Measurements from ENCODE around the gene MPP3.
"Not testable (repeated sequence)": the region's sequence is repeated elsewhere in the genome, so short reads cannot be mapped to it uniquely, and the experiment has no call there.

The MPP3 gene

GRCh38 chr17:43801844-43802243 is 31.1 kb downstream of the MPP3 start:
- DNase-seq = no peak

- no peak for DNase-seq
Observed at GRCh38 chr17:43800736-43801135, 32.2 kb downstream of the MPP3 start.

GRCh38 chr17:43799047-43799446 is 33.9 kb downstream of the MPP3 start:
- no peak for DNase-seq

GRCh38 chr17:43798024-43798423 is 34.9 kb downstream of the MPP3 start:
- DNase-seq = not testable (repeated sequence)

- DNase-seq = not testable (repeated sequence)
Observed at GRCh38 chr17:43792668-43793067, 40.3 kb downstream of the MPP3 start.

- DNase-seq = no peak
Observed at GRCh38 chr17:43791589-43791988, 41.4 kb downstream of the MPP3 start.

GRCh38 chr17:43790311-43790940 is 42.5 kb downstream of the MPP3 start:
- DNase-seq = no peak

- DNase-seq = no peak
Observed at GRCh38 chr17:43789482-43789881, 43.5 kb downstream of the MPP3 start.

GRCh38 chr17:43788540-43788939 is 44.4 kb downstream of the MPP3 start:
- DNase-seq = no peak

- DNase-seq = no peak
Observed at GRCh38 chr17:43787728-43788127, 45.2 kb downstream of the MPP3 start.

- no peak for DNase-seq
Observed at GRCh38 chr17:43784628-43785101, 48.3 kb downstream of the MPP3 start.

- no peak for DNase-seq
Observed at GRCh38 chr17:43784068-43784467, 48.9 kb downstream of the MPP3 start.

- no peak for DNase-seq
Observed at GRCh38 chr17:43782913-43783680, 49.8 kb downstream of the MPP3 start.

GRCh38 chr17:43780135-43780534 is 52.8 kb downstream of the MPP3 start, which contains the start of gene CFAP97D1:
CFAP97D1 (plus strand) TSS chr17:43780435; CDS start chr17:43780463, 28 bp downstream.
- no peak for DNase-seq

- no peak for DNase-seq
Observed at GRCh38 chr17:43779145-43780125, 53.5 kb downstream of the MPP3 start.

- DNase-seq = peak; percentile 68 to 77
Observed at GRCh38 chr17:43778337-43779144, 54.4 kb downstream of the MPP3 start, which contains the start of gene DUSP3. DUSP3 (minus strand) TSS chr17:43778977; CDS start chr17:43778924, 53 bp downstream.

- no peak for DNase-seq
Observed at GRCh38 chr17:43774304-43775250, 58.4 kb downstream of the MPP3 start.

- DNase-seq = no peak
Observed at GRCh38 chr17:43772877-43773648, 59.9 kb downstream of the MPP3 start.

- no peak for DNase-seq
Observed at GRCh38 chr17:43771463-43771862, 61.5 kb downstream of the MPP3 start.

- no peak for DNase-seq
Observed at GRCh38 chr17:43770957-43771356, 62.0 kb downstream of the MPP3 start.
